GM12892 (cell line): ENCODE data around the gene CTNNA3.

Experiments
- DNase-seq: peaks from one replicate; pipeline ENCODE4 v3.0.0; 2011; ENCODE audit not compliant: insufficient read length
- FAIRE-seq: peaks from 2 replicates; lab custom pipeline; 2011; peaks lifted over from hg19 to GRCh38; lab: Jason Lieb, UNC
- POLR2A ChIP-seq: IDR thresholded peaks from 2 replicates; pipeline ENCODE4 v1.6.1; 2011; ENCODE audit warnings: low read depth, low read length, control low read depth
- POLR2AphosphoS5 ChIP-seq: IDR thresholded peaks from 2 replicates; pipeline ENCODE4 v1.6.1; 2011; ENCODE audit warnings: low read depth, low read length, control low read depth
- TAF1 ChIP-seq: IDR thresholded peaks from 2 replicates; pipeline ENCODE4 v1.6.1; 2011; ENCODE audit warnings: low read depth, mild to moderate bottlenecking, control low read depth, low read length, borderline replicate concordance

Gene CTNNA3

DNA sequence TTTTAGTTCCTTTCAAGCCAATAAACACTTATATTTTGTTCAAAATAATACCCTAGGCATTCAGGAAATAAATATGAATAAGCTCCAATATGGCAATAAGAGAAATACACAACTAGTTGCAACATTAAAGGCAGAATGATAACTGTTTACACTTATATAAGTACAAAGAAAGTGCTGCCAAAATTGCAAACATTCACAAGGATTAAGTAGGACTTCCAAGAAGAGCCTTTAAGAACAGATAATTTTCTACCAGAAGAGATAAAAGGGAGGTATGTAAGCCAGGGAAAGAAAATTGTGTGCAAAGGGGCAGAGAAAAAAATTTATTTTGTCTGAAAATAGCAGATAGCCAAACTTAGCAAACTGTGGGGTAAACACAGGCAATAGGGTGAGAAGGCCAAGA is 83.8 kb downstream of the CTNNA3 start:
- DNase-seq (no peak), FAIRE-seq (no peak)
- no peak for TF ChIP-seq TAF1
- no peak for TF ChIP-seq POLR2A

DNA sequence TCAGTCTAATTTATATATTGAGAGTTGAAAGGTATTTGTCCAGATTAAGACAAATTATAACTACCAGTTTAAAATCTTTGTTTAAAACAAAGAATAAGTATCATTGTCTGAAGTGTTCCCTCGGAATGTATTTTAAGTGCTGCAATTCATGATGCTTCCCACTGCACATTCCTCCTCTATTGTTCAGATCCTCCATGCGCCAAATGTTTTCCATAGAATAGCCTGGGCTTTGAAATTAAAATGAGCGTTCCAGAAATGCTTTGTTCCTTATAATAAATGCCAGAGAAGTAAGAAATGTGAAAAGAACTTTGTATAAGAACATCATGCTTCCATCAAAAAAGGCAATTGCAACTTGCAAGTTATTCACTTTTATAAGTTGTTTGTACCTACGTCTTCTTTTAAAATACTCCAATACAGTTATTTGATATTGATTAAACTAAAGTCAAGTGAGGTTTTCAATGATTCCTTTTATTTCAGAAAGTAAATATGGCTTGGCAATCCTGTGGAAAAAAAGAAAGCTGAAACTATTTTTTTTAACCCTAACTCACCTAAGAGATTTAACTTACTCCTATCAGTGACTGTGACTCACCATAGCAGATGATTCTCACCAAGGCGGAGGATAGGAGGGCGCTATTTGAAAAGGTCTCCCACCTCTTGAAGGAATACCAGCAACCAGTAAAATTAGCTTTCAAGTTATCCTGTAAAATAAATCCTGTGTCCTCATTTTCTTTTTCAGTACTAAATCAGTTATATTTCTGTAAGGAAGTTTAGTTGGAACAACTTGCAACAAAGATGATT is 85.8 kb downstream of the CTNNA3 start:
- no peak for TF ChIP-seq TAF1
- TF ChIP-seq POLR2AphosphoS5 = no peak
- no peak for TF ChIP-seq POLR2A
- FAIRE-seq = no peak

DNA sequence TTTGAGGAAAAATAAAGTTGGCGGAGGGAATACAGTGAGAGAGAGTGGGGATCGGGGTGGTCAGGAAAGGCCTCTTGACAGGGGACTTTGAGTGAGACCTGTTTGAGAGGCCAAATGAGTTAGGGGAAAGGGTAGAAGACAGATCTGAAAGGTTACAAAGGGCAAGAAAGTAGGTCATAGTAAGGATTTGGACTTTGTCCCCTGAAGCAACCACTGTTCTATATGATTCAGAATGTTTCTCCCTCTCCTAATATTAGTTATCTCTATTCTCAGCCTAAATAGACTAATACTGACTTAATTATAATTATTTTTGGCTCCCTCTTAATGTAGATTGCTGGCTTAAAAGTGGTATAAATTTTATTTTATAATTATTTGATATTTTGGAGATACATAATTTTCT is 88.0 kb downstream of the CTNNA3 start:
- no peak for TF ChIP-seq POLR2A
- TF ChIP-seq POLR2AphosphoS5 = no peak
- TF ChIP-seq TAF1 = no peak
- no peak for FAIRE-seq
- DNase-seq = no peak

More for the DNA sequence above, 85.8 kb downstream of the CTNNA3 start:
- no peak for DNase-seq

DNA sequence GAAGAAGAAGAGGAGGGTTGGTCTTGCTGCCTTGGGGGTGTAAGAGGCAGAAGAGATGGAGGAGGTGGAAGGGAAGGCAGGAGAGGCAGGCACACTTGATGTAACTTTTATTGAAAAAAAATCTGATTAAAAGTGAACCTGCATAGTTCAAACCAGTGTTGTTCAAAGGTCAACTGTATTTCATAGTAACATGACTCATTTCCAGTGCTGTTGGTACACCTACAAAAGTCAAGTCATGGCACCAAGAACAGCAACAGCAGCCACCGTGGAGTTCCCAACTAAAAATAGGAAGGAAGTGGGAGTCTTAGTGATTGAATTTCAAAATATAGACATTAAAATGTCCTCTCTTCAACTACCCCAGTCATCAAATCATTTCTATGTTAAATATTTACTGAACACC is 88.5 kb downstream of the CTNNA3 start:
- no peak for TF ChIP-seq POLR2AphosphoS5
- TF ChIP-seq TAF1 = no peak
- TF ChIP-seq POLR2A = no peak
- FAIRE-seq (no peak), DNase-seq (no peak)

DNA sequence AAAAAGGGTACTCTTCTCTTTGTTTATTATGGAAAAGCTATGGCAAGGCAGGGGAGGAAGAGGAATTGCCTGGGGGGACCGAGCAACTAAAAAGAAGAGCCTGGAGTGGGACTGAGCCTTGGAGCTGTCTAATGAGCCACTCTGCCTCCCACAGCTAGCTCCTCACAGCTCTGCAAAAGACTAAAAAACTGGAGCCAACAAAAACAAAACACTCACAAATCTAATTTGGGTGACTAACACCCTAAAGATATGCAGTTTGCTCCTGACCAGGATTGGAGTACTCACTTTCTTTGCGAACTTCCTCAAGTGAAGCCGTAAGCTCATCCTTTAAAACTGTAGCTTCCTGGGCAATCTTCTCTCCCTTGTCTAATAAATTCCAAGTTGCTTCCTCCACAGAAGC is 89.4 kb downstream of the CTNNA3 start:
- FAIRE-seq (no peak), DNase-seq (no peak)
- TF ChIP-seq TAF1 (no peak), POLR2A (no peak), POLR2AphosphoS5 (no peak)

DNA sequence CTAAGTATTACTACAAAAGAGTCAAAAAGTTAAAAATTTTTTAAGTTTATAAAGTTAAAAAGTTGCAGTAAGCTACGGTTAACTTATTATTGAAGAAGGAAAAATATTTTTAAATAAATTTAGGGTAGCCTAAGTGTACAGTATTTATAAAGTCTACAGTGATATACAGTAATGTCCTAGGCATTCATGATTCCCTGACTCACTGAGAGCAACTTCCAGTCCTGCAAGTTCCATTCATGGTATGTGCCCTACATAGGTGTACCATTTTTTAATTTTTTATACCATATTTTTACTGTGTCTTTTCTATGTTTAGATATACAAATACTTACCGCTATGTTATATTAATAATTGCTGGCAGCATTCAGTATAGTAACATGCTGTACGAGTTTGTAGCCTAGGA is 92.3 kb downstream of the CTNNA3 start:
- no peak for DNase-seq
- no peak for TF ChIP-seq POLR2A
- no peak for TF ChIP-seq TAF1
- no peak for TF ChIP-seq POLR2AphosphoS5
- FAIRE-seq = no peak

DNA sequence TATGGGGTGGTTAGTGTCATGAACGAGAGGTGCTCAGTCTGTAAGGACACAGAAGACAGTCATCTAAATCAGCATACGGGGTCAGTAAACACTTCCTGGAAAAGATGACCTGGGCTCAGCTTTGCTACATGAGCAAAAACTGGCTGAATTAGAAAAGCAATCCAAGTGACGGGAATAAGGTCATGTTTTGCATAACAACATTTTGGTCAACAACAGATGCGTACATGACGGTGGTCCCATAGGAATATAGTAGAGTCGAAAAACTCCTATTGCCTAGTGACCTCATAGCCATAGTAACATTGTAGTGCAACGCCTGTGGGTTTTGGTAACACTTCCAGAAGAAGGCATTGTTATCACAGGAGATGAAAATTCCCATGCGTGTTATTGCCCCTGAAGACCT is 92.9 kb downstream of the CTNNA3 start:
- FAIRE-seq = no peak
- no peak for DNase-seq
- no peak for TF ChIP-seq POLR2A
- TF ChIP-seq TAF1 = no peak
- no peak for TF ChIP-seq POLR2AphosphoS5

DNA sequence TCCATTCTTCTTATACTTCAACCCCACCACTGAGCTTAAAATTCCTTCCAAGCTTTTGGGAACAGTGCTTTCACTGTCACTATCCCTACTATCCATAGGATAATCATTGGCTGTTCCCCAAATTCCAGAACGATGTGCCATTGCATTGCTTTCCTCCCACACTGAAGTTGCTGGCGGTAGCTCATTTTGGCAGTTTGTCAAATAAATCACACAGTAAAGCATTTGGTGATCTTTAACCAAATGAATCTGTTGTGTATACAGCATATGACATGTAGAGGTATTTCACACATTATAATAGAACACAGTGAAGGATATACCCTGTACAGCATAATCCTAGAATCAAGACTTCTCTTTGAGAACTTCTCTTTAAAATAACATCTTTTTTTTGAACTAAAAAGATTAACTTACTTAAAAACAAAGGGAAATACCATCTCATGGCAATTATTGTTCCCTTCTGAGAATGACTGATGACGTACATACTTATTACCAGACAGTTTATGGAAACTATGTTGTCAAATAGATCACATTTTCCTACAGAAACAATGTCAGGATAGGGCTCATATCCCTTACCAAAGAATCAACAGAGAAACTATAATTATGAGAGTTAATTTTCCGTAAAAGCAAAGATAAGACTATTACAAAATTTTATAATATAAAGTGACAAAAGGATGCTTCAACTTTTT is 93.6 kb downstream of the CTNNA3 start:
- TF ChIP-seq TAF1 (no peak), POLR2AphosphoS5 (no peak), POLR2A (no peak)
- DNase-seq (no peak), FAIRE-seq (no peak)

DNA sequence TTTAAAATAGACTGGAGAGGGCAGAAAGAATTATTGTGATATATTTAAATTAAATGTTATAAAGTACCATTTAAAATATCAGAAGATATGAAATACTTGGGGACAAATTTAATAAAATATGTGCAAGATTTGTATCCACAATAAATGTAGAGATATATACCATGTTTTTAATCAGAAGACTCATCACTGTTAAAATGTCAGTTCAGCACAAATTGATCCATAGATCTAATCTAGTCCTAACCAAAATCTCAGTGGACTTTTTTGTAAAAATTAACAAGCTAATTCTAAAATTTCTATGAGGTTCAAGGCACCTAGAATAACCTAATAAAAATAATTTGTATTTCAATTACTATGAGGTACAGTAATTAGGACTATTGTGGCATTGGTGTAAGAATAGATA is 96.4 kb downstream of the CTNNA3 start:
- no peak for FAIRE-seq
- no peak for DNase-seq
- TF ChIP-seq POLR2A = no peak

DNA sequence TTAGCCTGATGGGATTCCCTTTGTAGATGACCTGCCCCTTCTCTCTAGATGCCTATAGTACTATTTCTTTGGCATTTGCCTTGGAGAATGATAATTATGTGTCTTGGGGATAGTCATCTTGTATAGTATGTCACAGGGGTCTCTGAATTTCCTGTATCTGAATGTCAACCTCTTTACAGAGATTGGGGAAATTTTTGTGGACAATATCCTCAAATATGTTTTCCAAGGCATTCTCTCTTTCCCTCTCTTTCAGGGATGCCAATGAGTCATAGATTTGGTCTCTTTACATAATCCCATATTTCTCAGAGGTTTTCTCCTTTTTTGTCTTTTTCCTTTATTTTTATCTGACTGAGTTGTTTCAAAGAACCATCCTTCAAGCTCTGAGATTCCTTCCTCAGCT is 99.4 kb downstream of the CTNNA3 start:
- TF ChIP-seq POLR2A (no peak), POLR2AphosphoS5 (no peak), TAF1 (no peak)
- no peak for DNase-seq
- no peak for FAIRE-seq

DNA sequence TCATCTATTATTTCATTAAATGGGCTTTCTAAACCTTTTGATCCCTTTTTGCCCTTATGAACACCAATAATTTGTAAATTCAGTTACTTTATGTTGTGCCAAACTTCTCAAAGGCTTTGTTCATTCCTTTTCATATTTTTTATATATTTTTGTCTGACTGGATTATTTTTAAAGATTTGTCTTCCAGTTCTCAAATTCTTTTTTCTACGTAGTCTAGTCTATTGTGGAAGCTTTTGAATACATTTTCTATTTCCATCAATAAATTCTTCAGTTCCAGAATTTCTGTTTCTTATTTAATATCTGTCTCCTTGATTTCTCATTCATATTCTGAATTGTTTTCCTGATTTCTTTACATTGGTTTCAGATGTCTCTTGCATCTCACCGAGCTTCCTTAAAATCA is 108.2 kb downstream of the CTNNA3 start:
- DNase-seq = no peak
- FAIRE-seq = no peak
- TF ChIP-seq POLR2AphosphoS5 (no peak), TAF1 (no peak), POLR2A (no peak)

DNA sequence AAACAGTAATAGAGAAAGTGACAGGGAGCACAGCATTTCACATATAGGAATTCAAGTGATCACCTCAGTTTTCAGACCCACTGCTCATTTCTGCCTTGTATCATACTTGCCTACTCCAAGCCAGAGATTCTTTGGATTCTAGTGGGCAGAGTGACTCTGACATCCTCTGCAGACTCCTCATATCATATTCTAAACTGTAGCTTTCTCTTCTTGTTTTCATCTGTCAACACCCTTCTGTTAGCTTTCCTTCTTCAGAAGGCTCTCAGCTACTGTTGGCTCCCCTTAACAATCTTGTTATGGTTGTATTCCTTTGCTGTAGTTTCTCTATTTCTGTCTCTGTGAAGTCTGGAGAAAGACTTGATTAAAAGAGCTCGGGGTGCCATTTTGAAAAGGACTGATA is 120.5 kb downstream of the CTNNA3 start:
- FAIRE-seq (no peak), DNase-seq (no peak)
- TF ChIP-seq POLR2A (no peak), TAF1 (no peak), POLR2AphosphoS5 (no peak)
